Tibial artery (tissue), 4 donors: ENCODE measurements around the gene EPHB1.

Experiments
- DNase-seq, 2 donors: peaks; one replicate each; pipeline ENCODE4 v3.0.0-alpha.2; 2019
- H3K27ac ChIP-seq, 2 donors: fragments of 200-600 bp; sonication (generic) in 1 of 2; 1 replicate in 1 of 2; 2 replicates in 1 of 2; pipeline ENCODE4 v1.5.1; 2018 to 2019; ENCODE audit warnings: mild to moderate bottlenecking in 1 of 2
- H3K27me3 ChIP-seq, 2 donors: fragments of 200-600 bp; sonication (generic) in 1 of 2; one replicate each; pipeline versions ENCODE4 v1.5.1 to v1.6.0; 2016 to 2019
- H3K36me3 ChIP-seq, 3 donors: fragments of 200-600 bp; sonication (generic) in 2 of 3; one replicate each; pipeline ENCODE4 v1.5.1; 2016 to 2019; ENCODE audit warnings: mild to moderate bottlenecking in 2 of 3
- H3K4me1 ChIP-seq, 4 donors: fragments of 200-600 bp; sonication (generic) in 2 of 4; 1 replicate in 3 of 4; 2 replicates in 1 of 4; pipeline ENCODE4 v1.5.1; 2016 to 2019
- H3K4me3 ChIP-seq, 2 donors: fragments of 200-600 bp; sonication (generic) in 1 of 2; 1 replicate in 1 of 2; 2 replicates in 1 of 2; pipeline ENCODE4 v1.5.1; 2018 to 2019; ENCODE audit warnings: mild to moderate bottlenecking in 2 of 2
- H3K9me3 ChIP-seq, 3 donors: fragments of 200-600 bp; sonication (generic) in 1 of 3; one replicate each; pipeline ENCODE4 v1.5.1; 2016 to 2019
- CTCF ChIP-seq, 2 experiments: fragments of 200-600 bp in 1 of 2; fragments of 450-650 bp in 1 of 2; IDR thresholded peaks; one replicate each; pipeline ENCODE4 v1.5.1; 2017 to 2019; ENCODE audit warnings: antibody characterized with exemption in 2 of 2, mild to moderate bottlenecking in 1 of 2, moderate library complexity in 1 of 2
- intact Hi-C: fragments of 100-400 bp; cut with DNase I; formaldehyde crosslinking; loops from one replicate; pipeline ENCODE4 v1.15.0; 2023; ENCODE audit warnings: low total_unique reads

EPHB1 gene

GRCh38 chr3:135007607-135008006 is 212.5 kb downstream of the EPHB1 start:
- no peak overlapping the region for H3K27ac ChIP-seq
- no peaks in the 10 kb centered on the region for H3K9me3 ChIP-seq
- TF ChIP-seq CTCF (IDR thresholded peaks at IDR 0.05): no peak
- DNase-seq: no peak
- no peaks in the 10 kb centered on the region for H3K4me1 ChIP-seq
- no peak overlapping the region for H3K4me3 ChIP-seq
- H3K27me3 ChIP-seq: no peaks in the 10 kb centered on the region
- no peaks in the 10 kb centered on the region for H3K36me3 ChIP-seq
- intact Hi-C loops: no loop called here

GRCh38 chr3:135008326-135008725 is 213.3 kb downstream of the EPHB1 start:
- no peaks in the 10 kb centered on the region for H3K9me3 ChIP-seq

GRCh38 chr3:135009014-135009413 is 214.0 kb downstream of the EPHB1 start:
- Histone ChIP-seq H3K4me3 (no peak overlapping the region), H3K9me3 (no peaks in the 10 kb centered on the region), H3K4me1 (no peaks in the 10 kb centered on the region), H3K27me3 (no peaks in the 10 kb centered on the region), H3K36me3 (no peaks in the 10 kb centered on the region), H3K27ac (no peak overlapping the region)
- intact Hi-C loops: no loop called here
- no peak for TF ChIP-seq CTCF (IDR thresholded peaks at IDR 0.05)
- DNase-seq: no peak

More at GRCh38 chr3:135008326-135008725, 213.3 kb downstream of the EPHB1 start:
- Histone ChIP-seq H3K27ac (no peak overlapping the region), H3K4me3 (no peak overlapping the region), H3K4me1 (no peaks in the 10 kb centered on the region), H3K36me3 (no peaks in the 10 kb centered on the region), H3K27me3 (no peaks in the 10 kb centered on the region)
- intact Hi-C loops: no loop called here
- DNase-seq: no peak
- TF ChIP-seq CTCF (IDR thresholded peaks at IDR 0.05): no peak

- Histone ChIP-seq H3K4me3 (no peak overlapping the region), H3K27ac (no peak overlapping the region), H3K4me1 (no peaks in the 10 kb centered on the region), H3K36me3 (no peaks in the 10 kb centered on the region), H3K27me3 (no peaks in the 10 kb centered on the region), H3K9me3 (no peaks in the 10 kb centered on the region)
- DNase-seq: no peak
- intact Hi-C loops: no loop called here
- no peak for TF ChIP-seq CTCF (IDR thresholded peaks at IDR 0.05)
These were observed 217.0 kb downstream of the EPHB1 start for GRCh38 chr3:135012101-135012500.

GRCh38 chr3:135013206-135013605 is 218.1 kb downstream of the EPHB1 start:
- Histone ChIP-seq H3K36me3 (no peaks in the 10 kb centered on the region), H3K27me3 (no peaks in the 10 kb centered on the region), H3K9me3 (no peaks in the 10 kb centered on the region), H3K27ac (no peak overlapping the region), H3K4me1 (no peaks in the 10 kb centered on the region), H3K4me3 (no peak overlapping the region)
- DNase-seq: no peak
- intact Hi-C loops: no loop called here
- no peak for TF ChIP-seq CTCF (IDR thresholded peaks at IDR 0.05)

GRCh38 chr3:135014566-135014965 is 219.5 kb downstream of the EPHB1 start:
- H3K27me3 ChIP-seq: no peaks in the 10 kb centered on the region
- intact Hi-C loops: no loop called here
- no peak for TF ChIP-seq CTCF (IDR thresholded peaks at IDR 0.05)
- no peak for DNase-seq
- H3K4me3 ChIP-seq: no peak overlapping the region
- H3K4me1 ChIP-seq: no peaks in the 10 kb centered on the region
- H3K36me3 ChIP-seq: no peaks in the 10 kb centered on the region
- H3K9me3 ChIP-seq: no peaks in the 10 kb centered on the region
- H3K27ac ChIP-seq: no peak overlapping the region
